Measurements from ENCODE around the gene GPATCH11.

The GPATCH11 gene

GRCh38 chr2:37100054-37100453 lies 15.7 kb downstream of the GPATCH11 start:
- TF ChIP-seq, protein P1, sequence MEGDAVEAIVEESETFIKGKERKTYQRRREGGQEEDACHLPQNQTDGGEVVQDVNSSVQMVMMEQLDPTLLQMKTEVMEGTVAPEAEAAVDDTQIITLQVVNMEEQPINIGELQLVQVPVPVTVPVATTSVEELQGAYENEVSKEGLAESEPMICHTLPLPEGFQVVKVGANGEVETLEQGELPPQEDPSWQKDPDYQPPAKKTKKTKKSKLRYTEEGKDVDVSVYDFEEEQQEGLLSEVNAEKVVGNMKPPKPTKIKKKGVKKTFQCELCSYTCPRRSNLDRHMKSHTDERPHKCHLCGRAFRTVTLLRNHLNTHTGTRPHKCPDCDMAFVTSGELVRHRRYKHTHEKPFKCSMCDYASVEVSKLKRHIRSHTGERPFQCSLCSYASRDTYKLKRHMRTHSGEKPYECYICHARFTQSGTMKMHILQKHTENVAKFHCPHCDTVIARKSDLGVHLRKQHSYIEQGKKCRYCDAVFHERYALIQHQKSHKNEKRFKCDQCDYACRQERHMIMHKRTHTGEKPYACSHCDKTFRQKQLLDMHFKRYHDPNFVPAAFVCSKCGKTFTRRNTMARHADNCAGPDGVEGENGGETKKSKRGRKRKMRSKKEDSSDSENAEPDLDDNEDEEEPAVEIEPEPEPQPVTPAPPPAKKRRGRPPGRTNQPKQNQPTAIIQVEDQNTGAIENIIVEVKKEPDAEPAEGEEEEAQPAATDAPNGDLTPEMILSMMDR (IDR thresholded peaks at IDR 0.05; ENCODE audit: insufficient read depth, low read length, poor library complexity, severe bottlenecking) = no peak
- TF ChIP-seq EZH2phosphoT487 (conservative IDR thresholded peaks at IDR 0.05; ENCODE audit: low read length) = no peak
- no peaks in the 10 kb centered on the region for H3K79me2 ChIP-seq (ENCODE audit: insufficient read depth, low read length)
- H3K4me3 ChIP-seq (ENCODE audit: insufficient read depth, low read length, poor library complexity, severe bottlenecking) = no peak overlapping the region
- no peak overlapping the region for H2AFZ ChIP-seq (ENCODE audit: low read depth, low read length, severe bottlenecking)
- H3F3A ChIP-seq (ENCODE audit: insufficient read depth) = no peaks in the 10 kb centered on the region
- H3K9me2 ChIP-seq (replicated peaks; ENCODE audit: insufficient read depth, low read length) = no peaks in the 10 kb centered on the region
- H4K20me1 ChIP-seq (ENCODE audit: low read depth, low read length) = no peaks in the 10 kb centered on the region
- no peak overlapping the region for H3K27ac ChIP-seq (ENCODE audit: low read depth, low read length)
- H3K9ac ChIP-seq (ENCODE audit: low read length) = no peak overlapping the region
- no peak overlapping the region for H3K4me2 ChIP-seq (ENCODE audit: low read depth, low read length, poor library complexity, severe bottlenecking)
- peaks cover 19% of the 10 kb centered on the region; the same call in 1 of the 2 replicates for H3K36me3 ChIP-seq (ENCODE audit: low read length)
- no peaks in the 10 kb centered on the region for H3K9me3 ChIP-seq (ENCODE audit: insufficient read depth, low read length)
- no peaks in the 10 kb centered on the region for H3K27me3 ChIP-seq (ENCODE audit: low read length)

DNA sequence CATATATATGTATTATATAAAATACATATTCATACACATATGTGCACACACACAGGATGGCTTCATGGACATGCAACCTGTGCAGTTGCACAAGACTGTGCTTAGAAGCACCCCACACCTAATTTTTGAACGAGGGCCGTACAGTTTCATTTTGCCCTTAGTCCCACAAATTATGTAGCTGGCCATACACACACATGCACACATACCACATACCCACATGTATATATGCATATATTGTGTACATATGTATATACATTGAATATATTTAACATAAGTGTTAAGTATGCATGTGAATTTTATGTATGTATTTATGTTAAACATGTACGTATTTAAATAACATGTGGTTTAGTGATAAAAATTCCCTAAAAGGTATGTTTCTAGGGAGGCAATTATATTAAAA lies 18.3 kb downstream of the GPATCH11 start:
- no peaks in the 10 kb centered on the region for H3K9me2 ChIP-seq (replicated peaks; ENCODE audit: insufficient read depth, low read length)
- TF ChIP-seq, protein P1 (IDR thresholded peaks at IDR 0.05; ENCODE audit: insufficient read depth, low read length, poor library complexity, severe bottlenecking) = no peak
- no peak for TF ChIP-seq EZH2phosphoT487 (conservative IDR thresholded peaks at IDR 0.05; ENCODE audit: low read length)
- no peak overlapping the region for H2AFZ ChIP-seq (ENCODE audit: low read depth, low read length, severe bottlenecking)
- H3K27ac ChIP-seq (ENCODE audit: low read depth, low read length) = no peak overlapping the region
- no peaks in the 10 kb centered on the region for H3K79me2 ChIP-seq (ENCODE audit: insufficient read depth, low read length)
- H3F3A ChIP-seq (ENCODE audit: insufficient read depth) = no peaks in the 10 kb centered on the region
- no peak overlapping the region for H3K4me2 ChIP-seq (ENCODE audit: low read depth, low read length, poor library complexity, severe bottlenecking)
- H3K27me3 ChIP-seq (ENCODE audit: low read length) = no peaks in the 10 kb centered on the region
- no peak overlapping the region for H3K9ac ChIP-seq (ENCODE audit: low read length)
- H3K4me3 ChIP-seq (ENCODE audit: insufficient read depth, low read length, poor library complexity, severe bottlenecking) = no peak overlapping the region
- peaks cover 5% of the 10 kb centered on the region; the same call in 1 of the 2 replicates for H3K36me3 ChIP-seq (ENCODE audit: low read length)
- H3K9me3 ChIP-seq (ENCODE audit: insufficient read depth, low read length) = no peaks in the 10 kb centered on the region
- no peaks in the 10 kb centered on the region for H4K20me1 ChIP-seq (ENCODE audit: low read depth, low read length)

DNA sequence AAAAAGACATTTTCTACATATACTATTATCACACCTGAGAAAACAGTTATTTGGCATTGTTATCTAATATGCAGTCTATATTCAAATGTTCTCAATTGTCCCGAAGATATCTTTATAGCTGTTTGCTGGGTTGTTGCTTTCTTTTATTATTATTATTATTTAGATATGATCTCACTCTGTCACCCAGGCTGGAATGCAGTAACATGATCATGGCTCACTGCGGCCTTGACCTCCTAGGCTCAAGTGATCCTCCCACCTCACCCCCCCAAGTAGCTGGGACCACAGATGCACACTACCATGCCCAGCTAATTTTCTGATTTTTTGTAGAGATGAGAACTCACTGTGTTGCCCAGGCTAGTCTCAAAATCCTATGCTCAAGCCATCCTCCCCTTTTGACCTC lies 19.9 kb downstream of the GPATCH11 start:
- no peaks in the 10 kb centered on the region for H3K36me3 ChIP-seq (ENCODE audit: low read length)
- H3K4me3 ChIP-seq (ENCODE audit: insufficient read depth, low read length, poor library complexity, severe bottlenecking) = no peak overlapping the region
- no peak overlapping the region for H3K4me2 ChIP-seq (ENCODE audit: low read depth, low read length, poor library complexity, severe bottlenecking)
- H3F3A ChIP-seq (ENCODE audit: insufficient read depth) = no peaks in the 10 kb centered on the region
- no peaks in the 10 kb centered on the region for H3K9me2 ChIP-seq (replicated peaks; ENCODE audit: insufficient read depth, low read length)
- H3K27ac ChIP-seq (ENCODE audit: low read depth, low read length) = no peak overlapping the region
- H3K27me3 ChIP-seq (ENCODE audit: low read length) = no peaks in the 10 kb centered on the region
- H4K20me1 ChIP-seq (ENCODE audit: low read depth, low read length) = no peaks in the 10 kb centered on the region
- H3K79me2 ChIP-seq (ENCODE audit: insufficient read depth, low read length) = no peaks in the 10 kb centered on the region
- no peak overlapping the region for H3K9ac ChIP-seq (ENCODE audit: low read length)
- TF ChIP-seq, protein P1 (IDR thresholded peaks at IDR 0.05; ENCODE audit: insufficient read depth, low read length, poor library complexity, severe bottlenecking) = no peak
- TF ChIP-seq EZH2phosphoT487 (conservative IDR thresholded peaks at IDR 0.05; ENCODE audit: low read length) = no peak
- H2AFZ ChIP-seq (ENCODE audit: low read depth, low read length, severe bottlenecking) = no peak overlapping the region
- no peaks in the 10 kb centered on the region for H3K9me3 ChIP-seq (ENCODE audit: insufficient read depth, low read length)
